HG02885 (cell line): ENCODE data around the gene ERICH4.
"Not testable (repeated sequence)": the region's sequence is repeated elsewhere in the genome, so short reads cannot be mapped to it uniquely, and the experiment has no call there.

Source experiments
- ATAC-seq: cut with Tn5 transposase; IDR thresholded peaks from one replicate; pipeline ENCODE4 v1.9.1; 2021; ENCODE audit warnings: mild to moderate bottlenecking; ENCODE audit not compliant: unreplicated experiment, poor library complexity

ERICH4 gene

DNA sequence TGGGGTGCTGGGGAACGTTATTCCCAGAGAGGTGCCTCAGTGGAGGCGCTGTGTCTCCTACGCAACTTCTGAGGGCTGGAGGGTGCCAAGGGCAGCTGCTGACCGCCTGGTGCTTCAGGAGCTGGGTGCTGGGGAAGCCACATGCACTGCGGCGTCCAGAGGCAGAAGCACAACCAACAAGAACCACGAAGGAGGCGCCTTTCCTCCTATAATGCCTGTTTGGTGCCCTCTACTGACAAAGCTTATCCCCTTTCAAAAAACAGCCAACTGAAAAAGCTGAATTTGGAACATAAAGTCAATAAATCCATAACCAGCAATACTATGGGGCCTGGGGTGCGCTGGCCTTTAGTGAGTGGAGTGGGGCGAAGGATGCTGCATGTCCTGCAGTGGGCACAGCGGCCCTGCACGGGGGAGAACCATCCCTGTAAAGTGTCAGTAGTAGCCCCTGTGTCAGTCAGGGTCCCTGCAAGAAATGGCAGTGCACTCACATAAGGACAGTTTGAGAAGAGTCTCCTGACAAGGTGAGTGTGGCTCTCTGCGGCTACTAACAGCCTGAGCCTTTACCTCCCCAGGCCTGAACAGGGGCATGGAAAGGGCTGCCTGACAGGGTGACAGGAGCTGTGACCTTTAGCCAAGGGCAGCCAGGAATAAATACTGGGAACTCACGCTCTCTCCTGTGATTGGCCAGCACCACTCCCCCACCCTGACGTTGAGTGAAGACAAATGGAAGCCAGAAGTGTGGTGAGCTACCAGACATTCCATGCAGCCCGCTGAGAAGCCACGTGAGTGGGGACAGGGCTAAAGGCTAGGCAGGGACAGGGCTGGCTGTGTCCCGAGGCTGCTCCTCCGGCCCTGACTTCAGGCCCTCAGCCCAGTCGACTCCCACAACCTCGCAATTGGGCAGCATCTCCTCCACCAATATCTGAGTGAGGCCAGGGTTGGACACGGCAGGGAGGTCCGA lies 11.2 kb upstream of the ERICH4 start:
- ATAC-seq = no peak

DNA sequence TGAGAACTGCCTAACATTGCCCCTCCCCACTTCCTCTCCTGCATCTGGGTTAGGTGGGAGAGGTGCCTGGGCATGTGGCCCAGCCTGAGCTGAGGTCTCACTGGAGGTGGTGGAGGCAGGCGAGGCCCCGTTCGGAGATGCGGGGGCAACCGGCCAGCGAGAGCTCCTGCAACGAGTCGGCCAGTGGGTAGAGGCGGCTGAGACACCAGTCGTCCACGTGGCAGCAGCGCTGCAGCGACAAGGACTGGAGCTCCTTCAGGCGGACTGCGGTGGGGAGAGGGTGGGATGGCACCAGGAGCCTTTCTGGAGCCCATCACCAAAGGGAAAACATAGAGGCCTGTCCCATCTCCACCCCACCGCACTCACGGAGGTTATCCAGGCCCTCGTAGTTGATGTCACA lies 9.8 kb upstream of the ERICH4 start:
- no peak for ATAC-seq

DNA sequence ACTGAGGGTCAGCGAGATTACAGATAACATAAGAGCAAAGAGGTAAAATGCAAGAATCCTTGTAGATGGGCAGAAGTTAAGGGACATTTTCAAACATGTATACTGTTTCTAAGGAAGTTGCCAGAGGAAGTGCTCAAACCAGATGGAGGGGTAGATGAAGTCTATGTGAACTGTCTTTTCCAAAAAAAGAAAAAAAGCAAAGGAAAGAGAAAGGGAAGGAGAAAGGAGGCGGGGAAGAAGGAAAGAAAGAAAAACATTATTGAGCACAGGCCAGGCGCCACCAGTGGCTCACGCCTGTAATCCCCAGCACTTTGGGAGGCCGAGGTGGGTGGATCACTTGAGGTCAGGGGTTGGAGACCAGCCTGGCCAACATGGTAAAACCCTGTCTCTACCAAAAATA lies 8.5 kb upstream of the ERICH4 start:
- no peak for ATAC-seq

DNA sequence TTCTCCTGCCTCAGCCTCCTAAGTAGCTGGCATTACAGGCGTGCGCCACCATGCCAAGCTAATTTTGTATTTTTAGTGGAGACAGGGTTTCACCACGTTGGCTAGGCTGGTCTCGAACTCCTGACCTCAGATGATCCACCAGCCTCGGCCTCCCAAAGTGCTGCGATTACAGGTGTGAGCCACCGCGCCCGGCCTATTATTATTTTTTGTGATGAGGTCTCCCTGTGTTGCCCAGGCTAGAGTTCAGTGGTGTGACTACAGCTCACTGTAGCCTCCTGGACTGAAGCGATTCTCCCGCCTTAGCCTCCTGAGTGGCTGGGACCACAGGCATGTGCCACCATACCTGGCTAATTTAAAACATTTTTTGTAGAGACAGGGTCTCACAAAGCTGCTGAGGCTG lies 7.6 kb upstream of the ERICH4 start:
- not testable (repeated sequence) for ATAC-seq

GRCh38 chr19:41435936-41436673 lies 6.9 kb upstream of the ERICH4 start:
- no peak for ATAC-seq

DNA sequence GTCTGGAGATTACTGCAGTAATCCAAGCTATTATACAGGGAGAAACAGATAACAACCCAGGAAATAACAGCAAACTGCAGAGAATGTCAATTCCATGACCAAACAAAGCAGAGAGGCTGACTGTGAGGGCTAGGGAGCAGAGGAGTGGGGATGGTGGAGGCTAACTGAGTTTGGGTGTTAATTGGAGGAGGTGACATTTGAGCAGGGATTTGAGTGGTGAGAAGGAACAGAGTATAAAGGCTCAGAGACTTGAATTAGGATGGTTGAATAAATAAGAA lies 6.3 kb upstream of the ERICH4 start:
- no peak for ATAC-seq

GRCh38 chr19:41437944-41438574 lies 4.9 kb upstream of the ERICH4 start:
- ATAC-seq = no peak

DNA sequence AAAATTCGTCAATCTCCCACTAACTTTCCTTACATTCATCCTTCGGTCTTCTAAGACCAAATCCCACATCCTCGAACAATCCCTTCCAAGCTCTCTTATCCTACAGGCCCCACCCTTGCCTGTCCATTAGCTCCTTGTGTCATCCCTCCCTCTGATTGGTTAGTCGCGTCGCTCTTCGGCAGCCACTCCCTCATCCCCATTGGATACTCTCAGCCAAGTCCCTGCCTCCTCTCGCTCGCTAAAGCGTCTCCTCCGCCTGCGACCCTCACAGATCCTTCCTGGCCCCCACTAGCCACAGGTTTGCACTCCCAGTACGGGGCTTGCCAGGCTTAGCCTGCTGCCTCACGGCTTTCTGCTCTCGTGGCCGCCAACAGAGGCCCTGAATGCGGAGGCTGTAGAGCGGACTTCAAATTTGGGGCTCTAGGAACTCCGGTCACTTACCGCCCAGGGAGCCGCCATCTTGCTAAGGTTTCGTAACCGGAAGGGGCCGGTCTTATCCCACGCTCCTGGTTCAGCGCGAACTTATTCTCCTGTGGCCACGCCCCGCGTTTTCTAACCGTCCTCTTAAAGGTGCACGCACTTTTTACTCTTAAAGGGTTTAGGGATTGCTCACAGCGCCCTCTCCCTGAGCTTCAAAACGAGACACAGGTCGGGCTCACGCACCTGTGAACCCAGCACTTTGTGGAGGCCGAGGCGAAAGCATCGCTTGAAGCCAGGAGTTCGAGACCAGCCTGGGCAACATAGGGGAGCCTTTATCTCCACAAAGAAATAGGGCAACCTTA lies 3.3 kb upstream of the ERICH4 start, which contains the start of gene DMAC2:
TSS of gene DMAC2 (minus strand) at position 472 of the 782 bp plus-strand sequence. CDS start at position 459, 13 bp downstream.
- peak; percentile 94 for ATAC-seq

DNA sequence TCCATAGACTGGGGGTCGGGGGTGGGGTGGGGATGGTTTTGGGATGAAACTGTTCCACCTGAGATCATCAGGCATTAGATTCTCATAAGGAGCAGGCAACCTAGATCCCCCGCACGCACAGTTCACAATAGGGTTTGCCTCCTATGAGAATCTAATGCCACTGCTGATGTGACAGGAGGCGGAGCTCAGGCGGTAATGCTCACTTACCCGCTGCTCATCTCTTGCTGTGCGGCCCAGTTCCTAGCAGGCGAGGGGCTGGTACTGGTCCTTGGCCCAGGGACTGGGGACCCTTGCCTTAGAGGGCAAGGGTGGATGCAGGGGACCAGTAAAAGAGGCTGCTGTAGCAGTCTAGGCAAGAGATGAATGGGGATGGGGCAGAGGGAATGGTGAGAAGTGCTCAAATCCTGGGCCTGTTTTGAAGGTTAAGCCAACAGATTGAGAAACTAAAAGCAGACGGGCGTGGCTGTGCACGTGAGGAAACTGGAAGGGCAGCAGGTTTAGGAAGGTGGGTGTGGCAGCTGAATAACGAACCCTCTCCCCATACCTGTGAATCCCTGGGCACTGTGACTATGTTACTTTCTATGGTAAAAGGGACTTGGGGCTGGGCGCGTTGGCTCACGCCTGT lies 1.5 kb upstream of the ERICH4 start:
- no peak for ATAC-seq

DNA sequence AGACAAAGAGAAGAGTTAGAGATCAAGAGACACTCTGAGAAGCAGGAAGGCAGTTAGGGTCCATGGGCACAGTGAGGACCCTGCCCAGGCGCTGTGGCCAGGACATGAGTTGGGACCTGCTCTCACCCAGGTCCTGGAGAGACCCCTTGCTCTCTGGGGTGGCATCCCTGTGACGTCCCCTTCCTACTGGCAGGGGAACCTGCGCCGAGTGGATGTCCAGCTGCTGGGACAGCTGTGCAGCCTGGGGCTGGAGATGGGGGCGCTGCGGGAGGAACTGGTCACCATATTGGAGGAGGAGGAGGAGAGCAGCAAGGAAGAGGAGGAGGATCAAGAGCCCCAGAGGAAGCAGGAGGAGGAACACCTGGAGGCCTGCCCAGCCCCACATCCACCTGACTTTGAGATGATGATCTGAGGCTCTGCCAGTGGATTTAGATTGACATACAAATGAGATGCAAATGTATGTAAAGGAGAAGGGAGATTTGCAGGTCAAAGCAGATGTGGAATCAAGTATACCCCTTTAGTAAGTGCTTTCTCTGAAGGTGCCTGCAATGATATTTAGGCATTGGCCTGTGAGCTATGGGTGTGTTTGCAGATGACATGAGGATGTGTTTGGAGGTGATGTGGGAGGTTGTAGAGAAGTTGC lies 978 bp downstream of the ERICH4 start:
- ATAC-seq = no peak

DNA sequence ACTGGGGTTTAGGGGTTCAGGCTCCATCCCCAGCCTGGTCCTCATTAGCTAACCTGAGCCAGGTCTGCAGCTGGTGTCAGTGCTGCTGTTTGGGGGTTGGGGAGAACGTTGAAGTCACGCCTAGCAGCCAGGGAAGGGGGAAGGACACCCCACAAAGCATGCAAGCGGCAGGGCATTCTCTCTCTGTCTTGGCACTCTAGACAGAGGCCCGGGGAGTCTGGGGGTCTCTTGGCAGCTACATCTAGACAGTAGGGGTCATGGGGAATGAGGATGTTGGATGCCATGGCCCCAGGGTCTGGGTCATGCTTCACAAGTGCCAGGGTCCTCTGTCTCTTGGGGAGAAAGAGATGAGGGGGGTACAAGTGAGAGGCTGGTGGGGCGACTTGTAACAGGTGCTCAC lies 2.6 kb downstream of the ERICH4 start:
- ATAC-seq = no peak

DNA sequence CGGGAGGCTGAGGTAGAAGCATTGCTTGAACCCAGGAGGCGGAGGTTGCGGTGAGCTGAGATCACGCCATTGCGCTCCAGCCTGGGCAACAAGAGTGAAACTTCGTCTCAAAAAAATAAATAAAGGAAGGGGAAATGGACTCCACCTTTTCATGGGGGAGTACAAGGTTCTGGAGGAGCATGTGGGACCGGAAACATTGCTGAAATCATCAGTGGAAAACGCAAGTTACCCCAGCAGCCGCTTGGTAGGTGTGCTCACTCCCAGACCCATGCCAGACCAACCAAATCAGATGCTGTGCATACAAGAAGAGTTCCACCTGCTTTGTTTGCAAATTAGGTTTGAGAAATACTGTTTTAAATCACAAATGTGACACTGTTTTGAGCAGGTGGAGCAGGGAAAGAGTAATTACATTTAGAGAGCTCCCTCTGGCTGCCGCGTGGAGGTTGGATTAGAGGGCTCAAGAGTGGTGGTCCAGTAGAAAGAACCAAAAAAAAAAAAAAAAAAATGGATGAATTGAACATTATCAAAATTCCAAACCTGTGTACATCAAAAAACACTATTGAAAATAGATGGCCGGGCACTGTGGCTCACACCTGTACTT lies 4.9 kb downstream of the ERICH4 start:
- no peak for ATAC-seq

GRCh38 chr19:41449079-41449864 lies 6.3 kb downstream of the ERICH4 start:
- no peak for ATAC-seq

DNA sequence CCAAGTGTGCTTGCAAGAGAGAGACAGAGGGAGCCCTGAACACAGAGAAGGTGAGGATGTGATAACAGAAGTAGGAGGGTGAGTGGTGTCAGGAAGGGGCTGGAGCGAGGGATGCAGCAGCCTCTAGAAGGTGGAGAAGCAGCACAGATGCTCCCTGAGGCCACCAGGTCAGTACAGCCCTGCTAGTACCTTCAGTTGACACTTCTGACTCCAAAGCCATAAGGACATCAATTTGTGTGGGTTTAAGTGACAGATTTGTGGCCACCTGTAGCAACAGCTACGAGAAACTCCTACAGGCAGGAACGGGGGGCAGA lies 6.9 kb downstream of the ERICH4 start:
- no peak for ATAC-seq

GRCh38 chr19:41452584-41453275 lies 9.8 kb downstream of the ERICH4 start:
- ATAC-seq = no peak

DNA sequence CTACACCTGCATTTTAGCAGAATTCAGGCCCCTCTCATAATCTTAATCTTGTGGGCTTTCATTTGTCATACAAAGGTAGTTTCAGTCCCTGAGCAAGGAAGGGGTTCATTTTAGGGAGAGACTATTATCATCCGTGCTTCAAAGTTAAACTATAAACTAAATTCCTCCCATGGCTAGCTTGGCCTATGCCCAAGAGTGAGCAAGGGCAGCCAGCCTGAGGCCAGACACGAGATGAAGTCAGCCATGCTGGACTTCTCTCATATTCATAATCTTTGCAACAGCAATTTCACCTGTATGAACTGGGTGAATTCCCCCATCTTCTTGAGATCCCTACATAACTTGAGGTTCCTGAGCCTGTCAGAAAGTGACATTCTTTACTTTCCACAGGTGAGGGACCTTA lies 13.0 kb downstream of the ERICH4 start:
- no peak for ATAC-seq

DNA sequence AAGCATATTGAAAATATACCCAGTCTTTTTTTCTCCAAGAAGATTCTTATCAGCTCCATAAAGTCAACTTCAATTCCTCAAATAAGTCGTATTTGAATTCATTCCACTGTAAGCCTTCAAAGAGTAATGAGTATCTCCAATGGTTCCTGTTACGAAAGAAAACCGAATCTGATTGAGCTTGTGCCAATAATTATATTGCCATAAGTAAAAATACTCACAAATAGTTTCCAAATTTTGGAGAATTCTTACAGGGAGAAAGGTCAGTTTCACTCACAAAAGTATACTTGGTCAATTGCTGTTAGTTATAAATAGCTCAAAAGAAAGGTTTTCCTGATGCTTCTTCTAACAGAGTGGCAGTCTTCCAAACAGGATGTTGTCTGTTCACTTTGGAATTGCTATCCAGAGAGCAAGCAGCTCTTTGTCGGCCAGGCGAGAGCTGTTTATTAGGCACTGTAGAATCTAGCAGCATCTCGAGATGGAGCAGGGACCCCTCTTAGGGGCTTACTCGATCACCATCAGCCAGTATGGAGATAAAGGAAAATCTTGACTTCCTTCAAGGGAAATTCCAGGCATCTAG lies 13.5 kb downstream of the ERICH4 start:
- ATAC-seq = no peak

DNA sequence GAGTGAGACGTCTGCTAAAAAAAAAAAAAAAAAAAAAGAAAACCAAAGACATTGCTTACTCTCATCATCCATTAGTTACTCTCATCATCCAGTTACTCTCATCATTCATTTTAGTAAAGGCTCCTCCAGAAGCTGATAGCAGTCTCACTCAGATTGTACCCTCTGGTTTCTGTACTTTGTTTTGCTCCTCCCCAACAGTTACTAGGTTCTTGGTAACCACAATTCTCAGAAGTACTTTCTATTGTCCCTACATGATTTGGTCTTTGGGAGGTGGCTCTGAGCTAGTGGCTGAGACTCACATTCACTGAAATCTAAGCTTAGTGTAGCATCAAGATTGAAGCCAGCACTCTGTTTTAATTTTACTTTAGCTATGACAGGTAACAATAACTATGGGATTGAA lies 14.3 kb downstream of the ERICH4 start:
- peak; percentile 62 for ATAC-seq
